ENCODE results near the gene BATF3.

DNA sequence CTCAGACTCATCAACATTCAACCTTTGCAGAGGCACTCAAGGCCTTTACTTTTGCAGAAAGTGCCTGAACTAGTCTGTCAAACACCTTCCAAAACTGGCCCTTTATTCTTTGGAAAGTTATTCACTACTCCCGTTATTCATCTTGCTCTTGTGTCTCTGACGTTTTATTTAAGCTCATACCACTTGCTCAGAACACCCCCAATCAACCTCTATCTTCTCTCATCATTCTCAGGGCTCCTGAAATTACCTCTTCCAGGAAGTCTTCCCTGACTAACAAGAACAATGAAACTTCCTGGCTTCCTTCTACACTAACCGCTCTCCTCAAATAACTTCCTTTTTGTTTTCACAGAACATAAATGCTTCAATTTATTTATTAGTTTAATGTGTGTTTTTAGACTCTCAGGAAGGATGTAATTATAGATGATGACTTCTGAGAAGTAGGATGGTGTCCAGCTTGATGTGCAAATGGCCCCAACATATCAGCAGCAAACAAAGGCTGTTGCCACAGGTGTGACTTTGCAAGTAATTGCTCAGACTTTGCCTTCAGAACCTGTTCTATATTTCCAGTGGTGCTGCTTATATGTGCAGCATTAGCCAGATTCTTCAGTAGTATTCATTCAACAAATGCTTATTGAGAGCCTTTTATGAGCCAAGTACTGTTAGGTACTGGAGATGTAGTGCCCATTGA is 22.8 kb upstream of the BATF3 start:
- TF ChIP-seq, protein P1, sequence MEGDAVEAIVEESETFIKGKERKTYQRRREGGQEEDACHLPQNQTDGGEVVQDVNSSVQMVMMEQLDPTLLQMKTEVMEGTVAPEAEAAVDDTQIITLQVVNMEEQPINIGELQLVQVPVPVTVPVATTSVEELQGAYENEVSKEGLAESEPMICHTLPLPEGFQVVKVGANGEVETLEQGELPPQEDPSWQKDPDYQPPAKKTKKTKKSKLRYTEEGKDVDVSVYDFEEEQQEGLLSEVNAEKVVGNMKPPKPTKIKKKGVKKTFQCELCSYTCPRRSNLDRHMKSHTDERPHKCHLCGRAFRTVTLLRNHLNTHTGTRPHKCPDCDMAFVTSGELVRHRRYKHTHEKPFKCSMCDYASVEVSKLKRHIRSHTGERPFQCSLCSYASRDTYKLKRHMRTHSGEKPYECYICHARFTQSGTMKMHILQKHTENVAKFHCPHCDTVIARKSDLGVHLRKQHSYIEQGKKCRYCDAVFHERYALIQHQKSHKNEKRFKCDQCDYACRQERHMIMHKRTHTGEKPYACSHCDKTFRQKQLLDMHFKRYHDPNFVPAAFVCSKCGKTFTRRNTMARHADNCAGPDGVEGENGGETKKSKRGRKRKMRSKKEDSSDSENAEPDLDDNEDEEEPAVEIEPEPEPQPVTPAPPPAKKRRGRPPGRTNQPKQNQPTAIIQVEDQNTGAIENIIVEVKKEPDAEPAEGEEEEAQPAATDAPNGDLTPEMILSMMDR (IDR thresholded peaks at IDR 0.05): no peak
- no peak for TF ChIP-seq POLR2A (IDR thresholded peaks at IDR 0.05)
